ENCODE measurements around the gene CLIP1.

GRCh38 chr12:122354958-122355641 is 67.4 kb downstream of the CLIP1 start:
- TF ChIP-seq CTCF (conservative IDR thresholded peaks at IDR 0.05; ENCODE audit: low read length) (no peak), EZH2phosphoT487 (IDR thresholded peaks at IDR 0.05; ENCODE audit: borderline replicate concordance, low read depth, low read length) (no peak)
